CD8-positive, alpha-beta memory T cell (primary cell): Measurements from ENCODE around the gene KPNB1. TPM values are rescaled to one million over a fixed set of nuclear protein-coding genes. Genes with fewer than 3 reads are reported as not detected.
A peak's percentile ranks its signal among the peaks of the same experiment; 100 is the strongest.
"Not testable (repeated sequence)": the region's sequence is repeated elsewhere in the genome, so short reads cannot be mapped to it uniquely, and the experiment has no call there.

ENCODE experiments used
- CTCF ChIA-PET: fragments of 350-600 bp; sonication (Branson Sonifier 250); formaldehyde crosslinking; loops from one replicate; lab custom pipeline; 2021; ENCODE audit warnings: antibody characterized with exemption; lab: Charles Lee
- POLR2A ChIA-PET: fragments of 350-600 bp; sonication (Branson Sonifier 250); formaldehyde crosslinking; loops from one replicate; lab custom pipeline; 2021; ENCODE audit warnings: antibody characterized with exemption; lab: Charles Lee
- DNase-seq, 5 donors: peaks; one replicate each; pipeline versions ENCODE4 v3.0.0 to v3.0.0-alpha.2; 2020 to 2022; ENCODE audit warnings: mixed read lengths in 1 of 5
- H3K27ac ChIP-seq: one replicate; pipeline ENCODE4 v1.7.0; 2013; ENCODE audit warnings: low read depth, mild to moderate bottlenecking, low read length, moderate library complexity
- H3K27me3 ChIP-seq: 2 replicates; pipeline ENCODE4 v1.7.0; 2013; ENCODE audit warnings: low read length, mild to moderate bottlenecking; ENCODE audit not compliant: insufficient read depth, poor library complexity, severe bottlenecking
- H3K36me3 ChIP-seq: 2 replicates; pipeline ENCODE4 v1.7.0; 2013; ENCODE audit warnings: mild to moderate bottlenecking, low read length, moderate library complexity; ENCODE audit not compliant: insufficient read depth
- H3K4me1 ChIP-seq: 2 replicates; pipeline ENCODE4 v1.7.0; 2013; ENCODE audit warnings: mild to moderate bottlenecking, low read length, moderate library complexity; ENCODE audit not compliant: insufficient read depth
- H3K4me3 ChIP-seq: 2 replicates; pipeline ENCODE4 v1.7.0; 2013; ENCODE audit warnings: mild to moderate bottlenecking, low read length
- H3K9me3 ChIP-seq: 2 replicates; pipeline ENCODE4 v1.7.0; 2013; ENCODE audit warnings: mild to moderate bottlenecking, low read length
- H3K27ac Mint-ChIP-seq, 8 donors: one replicate each; pipeline ENCODE4 v1.8.0; 2020 to 2021; ENCODE audit warnings: mixed read lengths in 8 of 8, mild to moderate bottlenecking in 6 of 8, inconsistent platforms in 3 of 8, moderate library complexity in 3 of 8
- H3K27me3 Mint-ChIP-seq, 2 donors: one replicate each; pipeline ENCODE4 v1.8.0; 2020 to 2021; ENCODE audit warnings: mixed read lengths in 2 of 2, mild to moderate bottlenecking in 1 of 2, moderate library complexity in 1 of 2
- H3K36me3 Mint-ChIP-seq, 3 donors: one replicate each; pipeline ENCODE4 v1.8.0; 2020 to 2021; ENCODE audit warnings: mixed read lengths in 3 of 3, inconsistent platforms in 1 of 3, mild to moderate bottlenecking in 1 of 3
- H3K4me1 Mint-ChIP-seq, 3 donors: one replicate each; pipeline ENCODE4 v1.8.0; 2020 to 2021; ENCODE audit warnings: mixed read lengths in 3 of 3, inconsistent platforms in 1 of 3, mild to moderate bottlenecking in 1 of 3
- H3K4me3 Mint-ChIP-seq, 7 donors: one replicate each; pipeline ENCODE4 v1.8.0; 2020 to 2021; ENCODE audit warnings: mixed read lengths in 7 of 7, mild to moderate bottlenecking in 6 of 7, moderate library complexity in 4 of 7, inconsistent platforms in 2 of 7
- H3K9me3 Mint-ChIP-seq, 5 donors: one replicate each; pipeline ENCODE4 v1.8.0; 2020 to 2022; ENCODE audit warnings: mixed read lengths in 5 of 5, mild to moderate bottlenecking in 3 of 5, moderate library complexity in 2 of 5, inconsistent platforms in 1 of 5
- polyA plus RNA-seq: library from polyadenylated mRNA; unstranded; fragments of 300-500 nt; fragmentation: Illumina TruSeq; gene quantifications from one replicate; pipeline ENCODE4 v1.2.3, GENCODE V29; 2021
- total RNA-seq, 2 experiments: library from RNA; stranded (reverse); gene quantifications; one replicate each; pipeline ENCODE4 v1.2.3, GENCODE V29; 2021

Gene KPNB1
- total and polyA plus RNA-seq, 3 experiments from 2014 or later = 35.9 to 915 (median 907) TPM

DNA sequence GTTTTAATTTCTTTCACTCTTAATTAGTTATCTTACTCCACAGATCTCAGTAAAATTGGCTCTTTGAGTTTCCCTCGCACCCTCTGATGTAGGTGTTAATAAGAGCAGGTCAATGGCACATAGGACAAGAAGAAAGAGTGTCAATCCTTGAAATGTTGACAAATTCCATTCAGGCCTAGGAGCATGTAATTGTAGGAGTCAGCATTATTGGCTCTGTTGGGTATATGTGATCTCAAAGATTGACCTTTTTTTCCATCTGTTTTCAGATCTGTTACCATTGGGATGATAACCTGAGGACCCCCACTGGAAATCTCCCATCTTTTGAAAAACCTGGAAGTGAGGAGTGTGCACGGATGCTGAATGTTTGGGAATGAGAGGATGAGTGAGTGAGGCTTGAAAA lies 32.4 kb downstream of the KPNB1 start:
- H3K4me1 ChIP-seq = no peaks in the 10 kb centered on the region
- Mint-ChIP-seq H3K4me1 (peaks cover 3 to 4% (median 3%) of the 10 kb centered on the region in 3 donors), H3K27ac (peak overlapping the region in 6 of 8 donors; percentile 13 to 68 (median 54)), H3K36me3 (peaks cover 25 to 84% (median 36%) of the 10 kb centered on the region in 3 donors), H3K4me3 (no peak overlapping the region), H3K27me3 (no peaks in the 10 kb centered on the region), H3K9me3 (no peaks in the 10 kb centered on the region)
- no peak overlapping the region for H3K4me3 ChIP-seq
- ChIA-PET CTCF (interaction anchor here (0.9 to 1.3 kb wide), 3 partner anchors 8 to 67 kb away, joined by 3 to 5 read pairs (median 3); no protein-coding TSS in a partner anchor), POLR2A (no interaction called here)
- no peak overlapping the region for H3K27ac ChIP-seq
- H3K36me3 ChIP-seq = peaks cover 42% of the 10 kb centered on the region
- H3K9me3 ChIP-seq = no peaks in the 10 kb centered on the region
- no peak for DNase-seq
- H3K27me3 ChIP-seq = no peaks in the 10 kb centered on the region

DNA sequence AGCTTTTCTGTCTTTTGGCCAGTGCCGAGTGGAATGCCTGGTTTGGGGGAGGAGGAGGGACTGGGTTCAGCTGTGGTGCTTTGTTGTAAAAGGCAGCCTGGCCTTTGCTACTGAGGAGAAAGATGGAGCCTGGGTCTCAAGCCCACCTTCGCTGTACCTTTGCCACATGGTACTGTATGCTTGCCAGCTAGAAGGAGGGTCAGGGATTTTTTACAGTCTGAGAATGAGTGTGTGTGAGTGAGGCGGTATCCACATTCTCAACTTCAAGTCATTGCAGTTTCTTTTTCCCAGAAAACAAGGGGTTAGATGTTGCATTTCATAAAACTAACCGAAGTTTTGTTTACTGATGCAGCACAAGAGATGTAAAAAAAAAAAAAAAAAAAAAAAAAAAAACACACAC lies 33.0 kb downstream of the KPNB1 start:
- DNase-seq, H3K4me3 ChIP-seq, H3K27ac ChIP-seq, H3K4me1 ChIP-seq, H3K4me3 Mint-ChIP-seq, POLR2A ChIA-PET, H3K9me3 Mint-ChIP-seq, H3K4me1 Mint-ChIP-seq, H3K27me3 Mint-ChIP-seq, H3K27me3 ChIP-seq, H3K9me3 ChIP-seq: not testable (repeated sequence)
- CTCF ChIA-PET = interaction anchor here (0.9 to 1.0 kb wide), 2 partner anchors 9 to 18 kb away, joined by 3 to 5 read pairs; no protein-coding TSS in a partner anchor
- peaks cover 36% of the 10 kb centered on the region for H3K36me3 ChIP-seq
- Mint-ChIP-seq H3K27ac (peak overlapping the region in 5 of 8 donors; percentile 35 to 68 (median 64)), H3K36me3 (peaks cover 21 to 79% (median 32%) of the 10 kb centered on the region in 3 donors)

DNA sequence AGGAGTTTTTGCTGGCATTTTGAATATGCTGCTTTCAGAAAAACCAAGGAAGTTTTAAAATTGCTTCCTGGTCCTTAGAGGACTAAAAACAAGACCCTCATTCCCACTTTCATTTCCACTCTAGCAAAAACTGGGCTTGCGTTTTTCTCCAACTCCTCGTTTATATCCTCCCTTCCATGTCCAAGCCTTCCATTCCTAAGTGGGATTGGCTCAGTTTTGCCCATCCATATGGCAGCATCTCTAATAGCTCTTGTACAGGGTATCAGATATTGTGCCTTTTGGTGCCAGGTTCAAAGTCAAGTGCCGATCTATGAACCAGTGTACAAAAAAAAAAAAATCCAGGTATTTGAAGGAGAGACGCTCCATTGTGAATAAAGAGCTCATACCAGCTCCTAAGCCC lies 34.3 kb downstream of the KPNB1 start:
- Histone ChIP-seq H3K4me1 (no peaks in the 10 kb centered on the region), H3K4me3 (no peak overlapping the region), H3K9me3 (no peaks in the 10 kb centered on the region), H3K36me3 (peaks cover 27% of the 10 kb centered on the region), H3K27me3 (no peaks in the 10 kb centered on the region), H3K27ac (no peak overlapping the region)
- Mint-ChIP-seq H3K4me1 (peaks cover 0 to 3% (median 0%) of the 10 kb centered on the region in 3 donors), H3K27ac (peak overlapping the region in 2 of 8 donors; percentile 40 to 66), H3K9me3 (no peaks in the 10 kb centered on the region), H3K4me3 (peak overlapping the region in 1 of 7 donors; percentile 10), H3K36me3 (peaks cover 15 to 69% (median 26%) of the 10 kb centered on the region in 3 donors), H3K27me3 (no peaks in the 10 kb centered on the region)
- CTCF ChIA-PET = interaction anchor here (1.0 kb wide), 1 partner anchor 48 kb away, joined by 4 read pairs; no protein-coding TSS in a partner anchor
- no peak for DNase-seq
- POLR2A ChIA-PET = interaction anchor here (0.6 kb wide), 1 partner anchor 10 kb away, joined by 8 read pairs; no protein-coding TSS in a partner anchor

DNA sequence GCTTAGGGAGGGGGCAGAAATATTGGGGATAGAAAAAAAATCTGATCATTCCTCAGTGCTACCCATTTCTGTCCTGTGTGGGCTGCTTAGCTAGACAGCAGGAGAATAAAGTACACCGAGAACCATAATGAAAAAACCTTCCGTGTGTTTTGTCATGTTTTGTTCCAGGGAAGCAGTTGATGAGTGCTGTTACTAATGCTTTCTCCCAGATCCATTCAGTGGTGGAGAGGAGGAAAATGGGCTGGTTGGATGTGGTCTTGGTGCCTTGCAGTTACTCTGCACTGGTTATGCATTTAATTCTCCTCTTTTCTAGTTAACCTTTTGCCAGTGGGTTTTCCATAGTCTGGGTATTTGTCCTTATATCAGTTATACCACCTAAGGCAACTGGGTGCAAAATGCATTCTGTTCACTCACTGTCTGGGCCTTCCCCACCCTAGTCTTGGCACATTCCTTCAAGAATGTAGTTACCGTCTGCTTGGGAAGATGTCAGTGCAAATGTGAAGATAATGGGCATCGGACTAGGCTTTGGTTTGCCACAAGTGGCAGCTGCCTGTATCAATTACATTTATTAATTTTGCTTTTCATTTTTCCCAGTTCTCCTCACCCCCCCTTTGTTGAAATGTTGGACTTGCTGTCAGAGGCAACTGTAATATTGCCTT lies 34.9 kb downstream of the KPNB1 start:
- H3K9me3 ChIP-seq = no peaks in the 10 kb centered on the region
- CTCF ChIA-PET = interaction anchor here (1.0 kb wide), 1 partner anchor 48 kb away, joined by 4 read pairs; no protein-coding TSS in a partner anchor
- H3K9me3 Mint-ChIP-seq = no peaks in the 10 kb centered on the region
- H3K36me3 Mint-ChIP-seq = peaks cover 15 to 63% (median 26%) of the 10 kb centered on the region in 3 donors
- no peak overlapping the region for H3K4me3 ChIP-seq
- POLR2A ChIA-PET = no interaction called here
- peaks cover 0 to 3% (median 0%) of the 10 kb centered on the region in 3 donors for H3K4me1 Mint-ChIP-seq
- no peaks in the 10 kb centered on the region for H3K27me3 Mint-ChIP-seq
- peaks cover 23% of the 10 kb centered on the region for H3K36me3 ChIP-seq
- H3K27ac Mint-ChIP-seq = peak overlapping the region in 5 of 8 donors; percentile 14 to 56 (median 30)
- H3K4me3 Mint-ChIP-seq = no peak overlapping the region
- no peaks in the 10 kb centered on the region for H3K4me1 ChIP-seq
- no peak for DNase-seq
- H3K27me3 ChIP-seq = no peaks in the 10 kb centered on the region
- no peak overlapping the region for H3K27ac ChIP-seq

DNA sequence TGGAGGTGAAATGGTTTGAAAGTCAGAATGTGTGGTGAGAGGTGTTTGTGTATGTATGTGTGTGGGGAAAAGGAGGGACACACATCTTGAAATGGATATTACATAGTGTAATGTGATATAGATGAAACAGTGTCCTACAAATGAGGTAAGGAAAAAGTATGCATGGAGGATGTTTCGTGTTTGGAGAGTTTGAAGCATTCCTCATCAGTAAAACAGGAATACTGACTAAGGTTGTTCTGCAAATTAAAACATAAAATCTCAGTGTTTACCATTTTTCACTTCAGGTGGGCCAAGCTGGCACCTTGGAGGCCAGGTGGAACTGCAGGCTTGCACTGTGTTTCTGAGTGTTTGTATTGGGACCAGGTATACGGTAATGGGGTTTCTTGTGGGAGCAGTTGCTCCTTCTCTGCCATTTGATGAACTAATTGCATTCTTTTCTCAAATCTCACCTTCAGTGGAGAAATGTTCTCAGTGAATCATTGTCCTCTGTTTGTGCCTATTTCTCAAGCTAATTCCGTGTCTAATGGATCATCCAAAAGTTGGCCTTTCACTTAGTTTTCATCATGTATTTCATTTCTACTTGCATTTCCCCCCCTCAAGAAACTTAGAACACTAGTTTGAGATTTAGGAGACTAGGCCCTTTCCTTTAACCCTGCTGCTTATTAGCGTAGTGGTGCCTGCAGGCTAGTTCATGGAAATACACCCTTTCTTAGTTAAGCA lies 36.0 kb downstream of the KPNB1 start:
- Histone ChIP-seq H3K36me3 (peaks cover 13% of the 10 kb centered on the region), H3K9me3 (no peaks in the 10 kb centered on the region), H3K27me3 (no peaks in the 10 kb centered on the region), H3K27ac (no peak overlapping the region), H3K4me3 (no peak overlapping the region), H3K4me1 (no peaks in the 10 kb centered on the region)
- H3K27me3 Mint-ChIP-seq = no peaks in the 10 kb centered on the region
- no peaks in the 10 kb centered on the region for H3K9me3 Mint-ChIP-seq
- H3K27ac Mint-ChIP-seq = peak overlapping the region in 4 of 8 donors; percentile 31 to 65 (median 45)
- no peak overlapping the region for H3K4me3 Mint-ChIP-seq
- H3K36me3 Mint-ChIP-seq = peaks cover 6 to 53% (median 18%) of the 10 kb centered on the region in 3 donors
- CTCF ChIA-PET = interaction anchor here (1.3 kb wide), 1 partner anchor 15 kb away, joined by 3 read pairs; no protein-coding TSS in a partner anchor
- H3K4me1 Mint-ChIP-seq = peaks cover 0 to 3% (median 0%) of the 10 kb centered on the region in 3 donors
- POLR2A ChIA-PET = no interaction called here
- no peak for DNase-seq

DNA sequence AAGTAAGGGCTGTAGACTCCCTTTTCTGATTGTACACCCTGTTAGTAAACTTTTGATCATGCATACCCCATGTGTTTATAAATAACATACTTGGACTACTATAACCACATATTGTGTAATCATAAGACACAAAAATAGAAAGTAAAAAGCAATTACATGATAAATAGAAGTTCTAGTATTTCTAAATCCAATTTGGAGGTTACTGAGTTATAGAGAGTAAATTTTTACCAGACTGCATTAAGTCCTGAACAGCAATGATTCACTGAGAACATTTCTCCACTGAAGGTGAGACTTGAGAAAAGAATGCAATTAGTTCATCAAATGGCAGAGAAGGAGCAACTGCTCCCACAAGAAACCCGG lies 36.5 kb downstream of the KPNB1 start:
- H3K27me3 ChIP-seq = no peaks in the 10 kb centered on the region
- DNase-seq = no peak
- H3K27ac ChIP-seq = no peak overlapping the region
- peaks cover 5 to 50% (median 16%) of the 10 kb centered on the region in 3 donors for H3K36me3 Mint-ChIP-seq
- H3K36me3 ChIP-seq = peaks cover 13% of the 10 kb centered on the region
- no peaks in the 10 kb centered on the region for H3K9me3 ChIP-seq
- peak overlapping the region in 4 of 8 donors; percentile 44 to 72 (median 60) for H3K27ac Mint-ChIP-seq
- peaks cover 0 to 3% (median 0%) of the 10 kb centered on the region in 3 donors for H3K4me1 Mint-ChIP-seq
- no peaks in the 10 kb centered on the region for H3K27me3 Mint-ChIP-seq
- H3K9me3 Mint-ChIP-seq = no peaks in the 10 kb centered on the region
- no peak overlapping the region for H3K4me3 Mint-ChIP-seq
- no peak overlapping the region for H3K4me3 ChIP-seq
- ChIA-PET CTCF (interaction anchor here (1.3 kb wide), 1 partner anchor 15 kb away, joined by 3 read pairs; no protein-coding TSS in a partner anchor), POLR2A (no interaction called here)
- no peaks in the 10 kb centered on the region for H3K4me1 ChIP-seq

DNA sequence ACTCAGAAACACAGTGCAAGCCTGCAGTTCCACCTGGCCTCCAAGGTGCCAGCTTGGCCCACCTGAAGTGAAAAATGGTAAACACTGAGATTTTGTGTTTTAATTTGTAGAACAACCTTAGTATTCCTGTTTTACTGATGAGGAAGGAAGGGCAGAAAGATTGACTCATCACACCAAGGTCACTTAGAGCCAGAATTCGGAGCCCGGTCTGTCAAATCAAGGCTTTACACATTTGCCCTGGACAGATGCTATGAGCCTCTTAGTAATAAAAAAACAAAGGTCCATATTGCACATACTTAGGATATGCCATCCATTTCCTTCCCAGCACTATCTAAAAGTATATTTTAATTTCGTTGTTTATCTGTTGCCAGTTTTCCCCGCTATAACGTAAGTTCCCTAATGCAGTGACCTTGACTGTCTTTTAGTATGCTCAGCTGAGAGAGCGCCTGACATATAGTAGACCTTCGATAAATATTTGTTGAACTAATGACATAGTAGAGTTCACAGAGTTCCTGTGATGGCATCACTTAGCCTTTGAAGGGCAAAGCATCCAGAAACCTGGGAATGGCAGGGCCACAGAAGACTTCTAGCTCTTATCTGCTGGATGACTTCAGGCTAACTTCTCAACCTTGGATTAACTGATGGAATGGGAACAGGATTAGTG lies 37.1 kb downstream of the KPNB1 start:
- no peaks in the 10 kb centered on the region for H3K9me3 Mint-ChIP-seq
- Histone ChIP-seq H3K4me3 (no peak overlapping the region), H3K27me3 (no peaks in the 10 kb centered on the region), H3K4me1 (no peaks in the 10 kb centered on the region), H3K36me3 (peaks cover 9% of the 10 kb centered on the region), H3K9me3 (no peaks in the 10 kb centered on the region), H3K27ac (no peak overlapping the region)
- DNase-seq = no peak
- H3K4me1 Mint-ChIP-seq = peaks cover 1 to 5% (median 1%) of the 10 kb centered on the region in 3 donors
- POLR2A ChIA-PET = no interaction called here
- H3K4me3 Mint-ChIP-seq = no peak overlapping the region
- peak overlapping the region in 5 of 8 donors; percentile 44 to 74 (median 65) for H3K27ac Mint-ChIP-seq
- CTCF ChIA-PET = interaction anchor here (1.0 to 1.4 kb wide), 5 partner anchors 9 to 46 kb away, joined by 3 to 4 read pairs (median 4); partner anchors contain the start of gene TBX21
- H3K36me3 Mint-ChIP-seq = peaks cover 5 to 48% (median 16%) of the 10 kb centered on the region in 3 donors
- H3K27me3 Mint-ChIP-seq = no peaks in the 10 kb centered on the region
